Osteocyte (in vitro differentiated cells): ENCODE measurements around the gene NR2F1. TPM values are rescaled to one million over a fixed set of nuclear protein-coding genes. Genes with fewer than 3 reads are reported as not detected.

ENCODE experiments used
- DNase-seq: peaks from one replicate; pipeline ENCODE4 v3.0.0; 2021; ENCODE audit warnings: mixed read lengths; ENCODE audit not compliant: unreplicated experiment; ENCODE audit errors: extremely low spot score
- H3K27ac Mint-ChIP-seq: one replicate; pipeline ENCODE4 v1.8.0; 2021; ENCODE audit warnings: mild to moderate bottlenecking, mixed read lengths; ENCODE audit not compliant: unreplicated experiment
- H3K27me3 Mint-ChIP-seq: one replicate; pipeline ENCODE4 v1.8.0; 2021; ENCODE audit warnings: mixed read lengths; ENCODE audit not compliant: unreplicated experiment
- H3K36me3 Mint-ChIP-seq: one replicate; pipeline ENCODE4 v1.8.0; 2021; ENCODE audit warnings: mixed read lengths; ENCODE audit not compliant: unreplicated experiment
- H3K4me1 Mint-ChIP-seq: one replicate; pipeline ENCODE4 v1.8.0; 2021; ENCODE audit warnings: mixed read lengths; ENCODE audit not compliant: unreplicated experiment
- H3K4me3 Mint-ChIP-seq: one replicate; pipeline ENCODE4 v1.8.0; 2021; ENCODE audit warnings: mild to moderate bottlenecking, moderate library complexity, mixed read lengths; ENCODE audit not compliant: unreplicated experiment
- H3K9me3 Mint-ChIP-seq: one replicate; pipeline ENCODE4 v1.8.0; 2021; ENCODE audit warnings: mixed read lengths; ENCODE audit not compliant: unreplicated experiment
- CTCF ChIP-seq: fragments of 200-600 bp; sonication (generic); IDR thresholded peaks from 2 replicates; pipeline ENCODE4 v1.5.0; 2021; ENCODE audit warnings: antibody characterized with exemption, mild to moderate bottlenecking, moderate library complexity
- total RNA-seq: library from RNA; stranded (reverse); gene quantifications from 2 replicates; pipeline ENCODE4 v1.2.1, GENCODE V29; 2021

NR2F1 gene
- total RNA-seq, 1 donor from 2014 or later, result 197 TPM

- no peaks in the 10 kb centered on the region for H3K36me3 Mint-ChIP-seq
- no peak for DNase-seq
- no peaks in the 10 kb centered on the region for H3K9me3 Mint-ChIP-seq
- H3K27me3 Mint-ChIP-seq, result no peaks in the 10 kb centered on the region
- no peaks in the 10 kb centered on the region for H3K4me1 Mint-ChIP-seq
- no peak overlapping the region for H3K4me3 Mint-ChIP-seq
- TF ChIP-seq CTCF, result no peak
- no peak overlapping the region for H3K27ac Mint-ChIP-seq
Observed at GRCh38 chr5:93626801-93627200, 43.8 kb downstream of the NR2F1 start.

GRCh38 chr5:93632327-93632726 lies 49.3 kb downstream of the NR2F1 start:
- Mint-ChIP-seq H3K9me3 (no peaks in the 10 kb centered on the region), H3K4me1 (no peaks in the 10 kb centered on the region), H3K36me3 (no peaks in the 10 kb centered on the region), H3K4me3 (no peak overlapping the region), H3K27ac (no peak overlapping the region), H3K27me3 (no peaks in the 10 kb centered on the region)
- no peak for DNase-seq
- no peak for TF ChIP-seq CTCF

- Mint-ChIP-seq H3K4me1 (no peaks in the 10 kb centered on the region), H3K27ac (no peak overlapping the region), H3K4me3 (no peak overlapping the region), H3K9me3 (no peaks in the 10 kb centered on the region), H3K36me3 (no peaks in the 10 kb centered on the region), H3K27me3 (no peaks in the 10 kb centered on the region)
- TF ChIP-seq CTCF, result no peak
- DNase-seq, result no peak
Observed at GRCh38 chr5:93635991-93636390, 53.0 kb downstream of the NR2F1 start.

GRCh38 chr5:93636837-93637236 lies 53.8 kb downstream of the NR2F1 start:
- DNase-seq, result no peak
- H3K27ac Mint-ChIP-seq, result no peak overlapping the region
- H3K36me3 Mint-ChIP-seq, result no peaks in the 10 kb centered on the region
- no peaks in the 10 kb centered on the region for H3K4me1 Mint-ChIP-seq
- TF ChIP-seq CTCF, result no peak
- no peaks in the 10 kb centered on the region for H3K27me3 Mint-ChIP-seq
- no peak overlapping the region for H3K4me3 Mint-ChIP-seq
- H3K9me3 Mint-ChIP-seq, result no peaks in the 10 kb centered on the region

- H3K4me3 Mint-ChIP-seq, result no peak overlapping the region
- no peak for DNase-seq
- TF ChIP-seq CTCF, result no peak
- no peaks in the 10 kb centered on the region for H3K4me1 Mint-ChIP-seq
- H3K36me3 Mint-ChIP-seq, result no peaks in the 10 kb centered on the region
- no peaks in the 10 kb centered on the region for H3K27me3 Mint-ChIP-seq
- H3K9me3 Mint-ChIP-seq, result no peaks in the 10 kb centered on the region
- H3K27ac Mint-ChIP-seq, result no peak overlapping the region
Observed at GRCh38 chr5:93637697-93638096, 54.7 kb downstream of the NR2F1 start.
